Measurements from ENCODE around the gene PLCH1.
"Not testable (repeated sequence)": the region's sequence is repeated elsewhere in the genome, so short reads cannot be mapped to it uniquely, and the experiment has no call there.

- TF ChIP-seq POLR2A, TAF1, POLR2AphosphoS5 (IDR thresholded peaks at IDR 0.05; ENCODE audit: low read depth, low read length): not testable (repeated sequence)
Observed at GRCh38 chr3:155615141-155615540, 129.7 kb downstream of the PLCH1 start.

Data from GM12891 (cell line).